Hematopoietic multipotent progenitor cell treated with erythropoietin and hydrocortisone succinate and interleukin-3 and kit ligand, for 15 days (in vitro differentiated cells): ENCODE measurements around the gene SMKR1.
"Not testable (repeated sequence)": the region's sequence is repeated elsewhere in the genome, so short reads cannot be mapped to it uniquely, and the experiment has no call there.

Experiments used
- DNase-seq: peaks from one replicate; pipeline ENCODE4 v3.0.0-alpha.2; 2015; ENCODE audit warnings: low spot score

Gene SMKR1

GRCh38 chr7:129482781-129483180 lies 19.6 kb upstream of the SMKR1 start:
- DNase-seq: no peak

GRCh38 chr7:129489491-129489890 lies 12.8 kb upstream of the SMKR1 start:
- DNase-seq: no peak

- no peak for DNase-seq
Measured at GRCh38 chr7:129492391-129492790, 9.9 kb upstream of the SMKR1 start.

- DNase-seq: no peak
Measured at GRCh38 chr7:129493555-129493954, 8.8 kb upstream of the SMKR1 start.

GRCh38 chr7:129494041-129494440 lies 8.3 kb upstream of the SMKR1 start:
- DNase-seq: no peak

- DNase-seq: no peak
Measured at GRCh38 chr7:129495987-129496386, 6.3 kb upstream of the SMKR1 start.

GRCh38 chr7:129496653-129497052 lies 5.7 kb upstream of the SMKR1 start:
- no peak for DNase-seq

- DNase-seq: no peak
Measured at GRCh38 chr7:129497156-129497555, 5.2 kb upstream of the SMKR1 start.

- DNase-seq: no peak
Measured at GRCh38 chr7:129498021-129498420, 4.3 kb upstream of the SMKR1 start.

- DNase-seq: no peak
Measured at GRCh38 chr7:129499999-129500398, 2.3 kb upstream of the SMKR1 start.

- DNase-seq: no peak
Measured at GRCh38 chr7:129502708-129503685, 666 bp downstream of the SMKR1 start.

GRCh38 chr7:129503725-129504124 lies 1.4 kb downstream of the SMKR1 start:
- DNase-seq: no peak

- DNase-seq: no peak
Measured at GRCh38 chr7:129512192-129512591, 9.9 kb downstream of the SMKR1 start.

- no peak for DNase-seq
Measured at GRCh38 chr7:129513546-129513945, 11.2 kb downstream of the SMKR1 start.

GRCh38 chr7:129514683-129515082 lies 12.4 kb downstream of the SMKR1 start:
- DNase-seq: no peak

GRCh38 chr7:129515381-129515780 lies 13.1 kb downstream of the SMKR1 start:
- no peak for DNase-seq

- no peak for DNase-seq
Measured at GRCh38 chr7:129517931-129518330, 15.6 kb downstream of the SMKR1 start.

GRCh38 chr7:129519464-129519863 lies 17.1 kb downstream of the SMKR1 start:
- DNase-seq: no peak

- no peak for DNase-seq
Measured at GRCh38 chr7:129522088-129522970, 20.0 kb downstream of the SMKR1 start.

- no peak for DNase-seq
Measured at GRCh38 chr7:129522971-129523340, 20.6 kb downstream of the SMKR1 start.

- DNase-seq: no peak
Measured at GRCh38 chr7:129523924-129524323, 21.6 kb downstream of the SMKR1 start.

GRCh38 chr7:129524405-129524804 lies 22.1 kb downstream of the SMKR1 start:
- DNase-seq: not testable (repeated sequence)
